ENCODE measurements around the gene PLEKHG2. TPM values are rescaled to one million over a fixed set of nuclear protein-coding genes. Genes with fewer than 3 reads are reported as not detected.

Gene PLEKHG2
- total RNA-seq, 1 donor from 2014 or later = 172 TPM

DNA sequence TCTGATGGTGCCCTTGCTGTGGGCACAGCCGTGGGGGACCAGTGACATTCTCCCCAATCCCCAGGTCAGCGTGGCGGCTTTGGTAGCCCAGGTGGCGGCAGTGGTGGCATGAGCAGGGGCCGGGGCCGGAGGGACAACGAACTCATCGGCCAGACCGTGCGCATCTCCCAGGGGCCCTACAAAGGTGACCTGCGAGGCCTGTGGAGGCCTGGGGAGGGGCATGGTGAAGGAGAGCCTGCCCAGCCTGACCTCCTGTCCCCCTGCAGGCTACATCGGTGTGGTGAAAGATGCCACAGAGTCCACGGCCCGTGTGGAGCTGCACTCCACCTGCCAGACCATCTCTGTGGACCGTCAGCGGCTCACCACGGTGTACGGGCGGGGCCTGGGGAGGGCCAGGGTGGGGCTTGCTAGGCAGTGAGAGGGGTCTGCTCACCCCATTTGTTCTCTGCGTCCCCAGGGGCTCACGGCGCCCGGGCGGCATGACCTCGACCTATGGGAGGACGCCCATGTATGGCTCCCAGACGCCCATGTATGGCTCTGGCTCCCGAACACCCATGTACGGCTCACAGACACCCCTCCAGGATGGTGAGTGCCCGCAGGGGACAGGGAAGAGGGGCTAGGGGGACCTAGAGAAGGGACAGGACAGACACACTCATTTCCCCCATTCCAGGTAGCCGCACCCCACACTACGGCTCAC is 60.4 kb downstream of the PLEKHG2 start:
- TF ChIP-seq, protein P1, sequence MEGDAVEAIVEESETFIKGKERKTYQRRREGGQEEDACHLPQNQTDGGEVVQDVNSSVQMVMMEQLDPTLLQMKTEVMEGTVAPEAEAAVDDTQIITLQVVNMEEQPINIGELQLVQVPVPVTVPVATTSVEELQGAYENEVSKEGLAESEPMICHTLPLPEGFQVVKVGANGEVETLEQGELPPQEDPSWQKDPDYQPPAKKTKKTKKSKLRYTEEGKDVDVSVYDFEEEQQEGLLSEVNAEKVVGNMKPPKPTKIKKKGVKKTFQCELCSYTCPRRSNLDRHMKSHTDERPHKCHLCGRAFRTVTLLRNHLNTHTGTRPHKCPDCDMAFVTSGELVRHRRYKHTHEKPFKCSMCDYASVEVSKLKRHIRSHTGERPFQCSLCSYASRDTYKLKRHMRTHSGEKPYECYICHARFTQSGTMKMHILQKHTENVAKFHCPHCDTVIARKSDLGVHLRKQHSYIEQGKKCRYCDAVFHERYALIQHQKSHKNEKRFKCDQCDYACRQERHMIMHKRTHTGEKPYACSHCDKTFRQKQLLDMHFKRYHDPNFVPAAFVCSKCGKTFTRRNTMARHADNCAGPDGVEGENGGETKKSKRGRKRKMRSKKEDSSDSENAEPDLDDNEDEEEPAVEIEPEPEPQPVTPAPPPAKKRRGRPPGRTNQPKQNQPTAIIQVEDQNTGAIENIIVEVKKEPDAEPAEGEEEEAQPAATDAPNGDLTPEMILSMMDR (IDR thresholded peaks at IDR 0.05; ENCODE audit: unreplicated experiment) = no peak
- peaks cover 8% of the 10 kb centered on the region for H3K27me3 Mint-ChIP-seq (ENCODE audit: unreplicated experiment)
- peaks cover 28% of the 10 kb centered on the region for H3K4me1 Mint-ChIP-seq (ENCODE audit: unreplicated experiment)
- no peak for DNase-seq (ENCODE audit: low spot score)
- no peaks in the 10 kb centered on the region for H3K9me3 Mint-ChIP-seq (ENCODE audit: unreplicated experiment)
- no peak overlapping the region for H3K4me3 Mint-ChIP-seq (ENCODE audit: unreplicated experiment)
- peaks cover 49% of the 10 kb centered on the region for H3K36me3 Mint-ChIP-seq (ENCODE audit: low read depth, unreplicated experiment)
- no peak overlapping the region for H3K27ac Mint-ChIP-seq (ENCODE audit: unreplicated experiment)

DNA sequence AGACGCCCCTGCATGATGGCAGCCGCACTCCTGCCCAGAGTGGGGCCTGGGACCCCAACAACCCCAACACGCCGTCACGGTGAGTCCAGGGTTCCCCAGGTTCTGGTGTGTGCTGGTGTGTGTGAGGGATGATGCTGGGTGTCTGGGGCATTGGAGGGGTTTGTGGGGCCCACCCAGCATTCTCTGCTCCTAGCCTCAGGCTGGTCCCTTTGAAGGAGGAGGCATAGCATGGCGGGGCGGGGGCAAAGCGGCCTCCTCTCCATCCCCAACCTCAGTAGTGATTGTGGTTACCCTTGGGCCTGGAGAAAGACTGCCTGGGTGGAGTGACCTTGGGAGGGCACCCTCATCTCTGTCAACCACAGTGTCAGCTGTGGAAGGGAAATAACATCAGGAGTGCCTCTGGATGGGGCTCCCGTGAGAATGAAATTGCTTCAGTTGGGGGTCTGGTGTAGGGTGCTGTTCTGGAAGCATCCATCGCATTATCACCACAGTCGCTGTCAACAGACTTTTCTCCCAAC is 61.0 kb downstream of the PLEKHG2 start:
- H3K9me3 Mint-ChIP-seq (ENCODE audit: unreplicated experiment) = no peaks in the 10 kb centered on the region
- H3K36me3 Mint-ChIP-seq (ENCODE audit: low read depth, unreplicated experiment) = peaks cover 45% of the 10 kb centered on the region
- H3K27ac Mint-ChIP-seq (ENCODE audit: unreplicated experiment) = no peak overlapping the region

DNA sequence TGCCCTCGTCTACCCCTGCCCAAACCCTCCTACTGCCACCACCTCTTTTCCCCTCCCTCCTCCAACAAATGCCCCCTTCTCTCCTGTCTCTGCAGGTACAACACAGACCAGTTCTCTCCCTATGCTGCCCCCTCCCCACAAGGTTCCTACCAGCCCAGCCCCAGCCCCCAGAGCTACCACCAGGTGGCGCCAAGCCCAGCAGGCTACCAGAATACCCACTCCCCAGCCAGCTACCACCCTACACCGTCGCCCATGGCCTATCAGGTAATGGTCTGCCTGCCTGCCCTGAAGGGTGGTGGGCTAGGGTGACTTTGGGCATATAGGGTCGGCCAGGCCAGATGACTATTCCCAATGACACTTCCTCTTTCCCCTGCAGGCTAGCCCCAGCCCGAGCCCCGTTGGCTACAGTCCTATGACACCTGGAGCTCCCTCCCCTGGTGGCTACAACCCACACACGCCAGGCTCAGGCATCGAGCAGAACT is 61.7 kb downstream of the PLEKHG2 start:
- Mint-ChIP-seq H3K36me3 (ENCODE audit: low read depth, unreplicated experiment) (peaks cover 40% of the 10 kb centered on the region), H3K4me3 (ENCODE audit: unreplicated experiment) (peak overlapping the region; percentile 59), H3K9me3 (ENCODE audit: unreplicated experiment) (no peaks in the 10 kb centered on the region), H3K27me3 (ENCODE audit: unreplicated experiment) (peaks cover 8% of the 10 kb centered on the region), H3K4me1 (ENCODE audit: unreplicated experiment) (peaks cover 32% of the 10 kb centered on the region), H3K27ac (ENCODE audit: unreplicated experiment) (no peak overlapping the region)
- peak; percentile 88 for DNase-seq (ENCODE audit: low spot score)
- TF ChIP-seq, protein P1 (IDR thresholded peaks at IDR 0.05; ENCODE audit: unreplicated experiment) = peak; percentile 72

More for the DNA sequence above, 61.0 kb downstream of the PLEKHG2 start:
- no peak for DNase-seq (ENCODE audit: low spot score)
- peak overlapping the region; percentile 59 for H3K4me3 Mint-ChIP-seq (ENCODE audit: unreplicated experiment)
- peaks cover 8% of the 10 kb centered on the region for H3K27me3 Mint-ChIP-seq (ENCODE audit: unreplicated experiment)
- TF ChIP-seq, protein P1 (IDR thresholded peaks at IDR 0.05; ENCODE audit: unreplicated experiment) = no peak
- peaks cover 30% of the 10 kb centered on the region for H3K4me1 Mint-ChIP-seq (ENCODE audit: unreplicated experiment)

DNA sequence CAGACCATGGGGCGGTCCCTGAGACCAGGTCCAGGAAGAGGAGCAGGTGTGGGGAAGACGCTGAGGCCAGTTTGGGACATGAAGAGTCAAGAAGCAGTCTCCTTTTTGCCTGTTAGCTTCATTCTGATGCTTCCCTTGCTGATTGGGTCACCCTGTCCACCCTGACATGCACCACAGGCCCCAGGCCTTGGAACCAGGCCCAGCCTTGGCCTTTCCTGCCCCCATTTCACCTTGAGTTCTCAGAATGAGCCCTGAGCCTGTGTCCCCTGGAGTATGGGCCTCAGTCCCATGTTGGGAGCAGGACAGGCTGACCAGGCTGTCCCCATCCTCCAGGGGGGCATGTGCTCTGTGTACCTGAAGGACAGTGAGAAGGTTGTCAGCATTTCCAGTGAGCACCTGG is 63.3 kb downstream of the PLEKHG2 start:
- Mint-ChIP-seq H3K36me3 (ENCODE audit: low read depth, unreplicated experiment) (peaks cover 24% of the 10 kb centered on the region), H3K4me3 (ENCODE audit: unreplicated experiment) (no peak overlapping the region), H3K27ac (ENCODE audit: unreplicated experiment) (no peak overlapping the region), H3K9me3 (ENCODE audit: unreplicated experiment) (no peaks in the 10 kb centered on the region), H3K4me1 (ENCODE audit: unreplicated experiment) (peaks cover 46% of the 10 kb centered on the region), H3K27me3 (ENCODE audit: unreplicated experiment) (peaks cover 7% of the 10 kb centered on the region)
- TF ChIP-seq, protein P1 (IDR thresholded peaks at IDR 0.05; ENCODE audit: unreplicated experiment) = no peak
- no peak for DNase-seq (ENCODE audit: low spot score)

Small RNA genes lying within 50 kb of the gene (microRNA-seq; reads per million reads assigned to microRNA genes)
- 0.35 reads per million for gene MIR4530 (ENCODE audit: unreplicated experiment)

Other genes starting within 250 kb of the PLEKHG2 start
- not detected for gene NCCRP1, start 215.7 kb upstream of the PLEKHG2 start, total RNA-seq (ENCODE audit: unreplicated experiment)
- gene SYCN, start 208.4 kb upstream of the PLEKHG2 start, total RNA-seq (ENCODE audit: unreplicated experiment) = not detected
- gene IFNL3, start 167.7 kb upstream of the PLEKHG2 start, total RNA-seq (ENCODE audit: unreplicated experiment) = not detected
- gene IFNL4, start 163.8 kb upstream of the PLEKHG2 start, total RNA-seq (ENCODE audit: unreplicated experiment) = not detected
- gene IFNL2, start 144.3 kb upstream of the PLEKHG2 start, total RNA-seq (ENCODE audit: unreplicated experiment) = not detected
- gene IFNL1, start 116.3 kb upstream of the PLEKHG2 start, total RNA-seq (ENCODE audit: unreplicated experiment) = not detected
- gene LRFN1, start 91.8 kb upstream of the PLEKHG2 start, total RNA-seq (ENCODE audit: unreplicated experiment) = 0.33 TPM
- 36.2 TPM for gene GMFG, start 76.6 kb upstream of the PLEKHG2 start, total RNA-seq (ENCODE audit: unreplicated experiment)
- gene SAMD4B, start 70.2 kb upstream of the PLEKHG2 start, total RNA-seq (ENCODE audit: unreplicated experiment) = 127 TPM
- 31.7 TPM for gene PAF1, start 21.6 kb upstream of the PLEKHG2 start, total RNA-seq (ENCODE audit: unreplicated experiment)
- 32.4 TPM for gene MED29, start 21.3 kb upstream of the PLEKHG2 start, total RNA-seq (ENCODE audit: unreplicated experiment)
- 10.2 TPM for gene ZFP36, start 5.8 kb upstream of the PLEKHG2 start, total RNA-seq (ENCODE audit: unreplicated experiment)
- gene RPS16, start 23.3 kb downstream of the PLEKHG2 start, total RNA-seq (ENCODE audit: unreplicated experiment) = 2,151 TPM
- 139 TPM for gene SUPT5H, start 32.9 kb downstream of the PLEKHG2 start, total RNA-seq (ENCODE audit: unreplicated experiment)
- gene TIMM50, start 68.2 kb downstream of the PLEKHG2 start, total RNA-seq (ENCODE audit: unreplicated experiment) = 86.2 TPM
- 42.7 TPM for gene DLL3, start 86.3 kb downstream of the PLEKHG2 start, total RNA-seq (ENCODE audit: unreplicated experiment)
- gene SELENOV, start 102.5 kb downstream of the PLEKHG2 start, total RNA-seq (ENCODE audit: unreplicated experiment) = 2.9 TPM
- 3.2 TPM for gene EID2B, start 120.2 kb downstream of the PLEKHG2 start, total RNA-seq (ENCODE audit: unreplicated experiment)
- 19.6 TPM for gene EID2, start 127.5 kb downstream of the PLEKHG2 start, total RNA-seq (ENCODE audit: unreplicated experiment)
- not detected for gene LGALS13, start 189.9 kb downstream of the PLEKHG2 start, total RNA-seq (ENCODE audit: unreplicated experiment)
- gene LGALS16, start 243.2 kb downstream of the PLEKHG2 start, total RNA-seq (ENCODE audit: unreplicated experiment) = not detected